PC-3 (cell line): Measurements from ENCODE around the gene ZNF614. TPM values are rescaled to one million over a fixed set of nuclear protein-coding genes. Genes with fewer than 3 reads are reported as not detected.

Experiments used
- ATAC-seq: fragments of 200-7000 bp; cut with Tn5 transposase; 2 replicates; pipeline ENCODE4 v1.9.1; 2020; ENCODE audit warnings: mild to moderate bottlenecking, moderate library complexity
- BruUV-seq: library from RNA; stranded (reverse); fragments of 400-500 nt; replicated peaks from 2 replicates; lab custom pipeline; 2021; lab: Mats Ljungman, UMichigan
- CTCF ChIA-PET: fragments of 300-600 bp; sonication (Branson Sonifier 250); formaldehyde crosslinking; loops from one replicate; lab custom pipeline; 2022; ENCODE audit warnings: antibody characterized with exemption; lab: Charles Lee
- POLR2A ChIA-PET: fragments of 300-600 bp; sonication (Branson Sonifier 250); formaldehyde crosslinking; loops from one replicate; lab custom pipeline; 2022; ENCODE audit warnings: antibody characterized with exemption; ENCODE audit not compliant: unreplicated experiment; lab: Charles Lee
- DNase-seq: peaks from one replicate; pipeline ENCODE4 v3.0.0-alpha.2; 2015
- H2AFZ ChIP-seq: fragments of 300-600 bp; sonication (generic); 2 replicates; pipeline ENCODE4 v1.6.0; 2016; ENCODE audit warnings: antibody characterized with exemption, low read length
- H3F3A ChIP-seq: fragments of 300-600 bp; sonication (generic); one replicate; pipeline ENCODE4 v1.6.0; 2017; ENCODE audit warnings: antibody characterized with exemption, low read length, control low read depth, mild to moderate bottlenecking; ENCODE audit not compliant: unreplicated experiment
- H3K27ac ChIP-seq: fragments of 300-600 bp; sonication (generic); 2 replicates; pipeline ENCODE4 v1.5.1; 2016; ENCODE audit warnings: mild to moderate bottlenecking, low read length
- H3K27me3 ChIP-seq: fragments of 300-600 bp; sonication (generic); 2 replicates; pipeline ENCODE4 v1.6.1; 2016; ENCODE audit warnings: low read length, mixed read lengths
- H3K36me3 ChIP-seq: fragments of 300-600 bp; sonication (generic); 2 replicates; pipeline ENCODE4 v1.6.1; 2016; ENCODE audit warnings: low read depth, mixed run types, low read length, mixed read lengths
- H3K4me1 ChIP-seq: fragments of 300-600 bp; sonication (generic); 2 replicates; pipeline ENCODE4 v1.5.1; 2016; ENCODE audit warnings: low read length; ENCODE audit not compliant: insufficient read depth
- H3K4me2 ChIP-seq: fragments of 300-600 bp; sonication (generic); 2 replicates; pipeline ENCODE4 v1.6.0; 2016; ENCODE audit warnings: low read length
- H3K4me3 ChIP-seq: fragments of 300-600 bp; sonication (generic); 2 replicates; pipeline ENCODE4 v1.5.1; 2016; ENCODE audit warnings: mild to moderate bottlenecking, low read length, mixed read lengths
- H3K79me2 ChIP-seq: fragments of 300-600 bp; sonication (generic); 2 replicates; pipeline ENCODE4 v1.6.1; 2017; ENCODE audit warnings: low read length, mixed read lengths
- H3K9ac ChIP-seq: fragments of 300-600 bp; sonication (generic); 2 replicates; pipeline ENCODE4 v1.6.0; 2016; ENCODE audit warnings: mild to moderate bottlenecking, low read length
- H3K9me2 ChIP-seq: fragments of 300-600 bp; sonication (generic); replicated peaks from 2 replicates; pipeline ENCODE4 v1.6.1; 2016; ENCODE audit warnings: mixed run types, low read length, mixed read lengths
- H3K9me3 ChIP-seq: fragments of 300-600 bp; sonication (generic); 2 replicates; pipeline ENCODE4 v1.6.1; 2016; ENCODE audit warnings: low read length, mixed read lengths
- H4K20me1 ChIP-seq: fragments of 300-600 bp; sonication (generic); 2 replicates; pipeline ENCODE4 v1.6.1; 2016; ENCODE audit warnings: low read length, mixed read lengths
- CTCF ChIP-seq: fragments of 300-600 bp; sonication (generic); conservative IDR thresholded peaks from 2 replicates; pipeline ENCODE4 v1.5.1; 2017; ENCODE audit warnings: antibody characterized with exemption, low read depth, mild to moderate bottlenecking, low read length
- EZH2 ChIP-seq: fragments of 300-600 bp; sonication (generic); IDR thresholded peaks from one replicate; pipeline ENCODE4 v1.6.1; 2017; ENCODE audit warnings: antibody characterized with exemption, mild to moderate bottlenecking, low read length; ENCODE audit not compliant: unreplicated experiment
- EZH2phosphoT487 ChIP-seq: fragments of 300-600 bp; sonication (generic); IDR thresholded peaks from 2 replicates; pipeline ENCODE4 v1.6.1; 2018; ENCODE audit warnings: mild to moderate bottlenecking, antibody characterized with exemption, low read length, borderline replicate concordance
- intact Hi-C: fragments of 100-400 bp; cut with micrococcal nuclease; formaldehyde crosslinking; loops from 2 replicates; pipeline ENCODE4 v1.9.0; 2023
- total RNA-seq: library from RNA; depleted of rRNA; stranded (reverse); fragments of >200 nt; gene quantifications from 2 replicates; pipeline ENCODE4 v1.2.3, GENCODE V29; 2014

The ZNF614 gene
- total RNA-seq, 1 experiment from 2014 or later = 10.4 TPM

GRCh38 chr19:51994048-51994644 lies 34.0 kb downstream of the ZNF614 start:
- no peaks in the 10 kb centered on the region for H4K20me1 ChIP-seq
- no peak overlapping the region for H3K9ac ChIP-seq
- H3K79me2 ChIP-seq = no peaks in the 10 kb centered on the region
- H3K4me3 ChIP-seq = peak overlapping the region; percentile 5; the same call in 1 of the 2 replicates
- ChIA-PET CTCF (no interaction called here), POLR2A (no interaction called here)
- H3K4me2 ChIP-seq = no peak overlapping the region
- H2AFZ ChIP-seq = no peak overlapping the region
- no peaks in the 10 kb centered on the region for H3K27me3 ChIP-seq
- intact Hi-C loops = no loop called here
- no peaks in the 10 kb centered on the region for H3K9me2 ChIP-seq
- TSS peak; percentile 11 for BruUV-seq
- DNase-seq (no peak), ATAC-seq (no peak)
- peaks cover 83% of the 10 kb centered on the region for H3K36me3 ChIP-seq
- H3K9me3 ChIP-seq = peaks cover 90% of the 10 kb centered on the region
- H3K27ac ChIP-seq = no peak overlapping the region
- H3F3A ChIP-seq = no peaks in the 10 kb centered on the region
- no peaks in the 10 kb centered on the region for H3K4me1 ChIP-seq
- TF ChIP-seq CTCF = no peak
- no peak for TF ChIP-seq EZH2phosphoT487
- no peak for TF ChIP-seq EZH2

- no peak for DNase-seq
- intact Hi-C loops = no loop called here
- Histone ChIP-seq H3K27ac (no peak overlapping the region), H3K4me2 (no peak overlapping the region), H3K9ac (no peak overlapping the region), H3K9me2 (no peaks in the 10 kb centered on the region), H3K9me3 (peaks cover 90% of the 10 kb centered on the region), H3K36me3 (peaks cover 80% of the 10 kb centered on the region), H3K4me3 (no peak overlapping the region; the same call in 1 of the 2 replicates), H3F3A (no peaks in the 10 kb centered on the region), H2AFZ (no peak overlapping the region), H3K4me1 (no peaks in the 10 kb centered on the region), H4K20me1 (no peaks in the 10 kb centered on the region), H3K27me3 (no peaks in the 10 kb centered on the region), H3K79me2 (no peaks in the 10 kb centered on the region)
- ATAC-seq = no peak
- TF ChIP-seq EZH2phosphoT487 = no peak
- no peak for TF ChIP-seq EZH2
- TF ChIP-seq CTCF = no peak
- POLR2A ChIA-PET = no interaction called here
- no TSS peak for BruUV-seq
- CTCF ChIA-PET = no interaction called here
Measured at GRCh38 chr19:51993422-51993821, 34.8 kb downstream of the ZNF614 start.
